GM18526 (cell line): ENCODE measurements around the gene PAPSS1.

ENCODE experiments used
- POLR2A ChIP-seq: IDR thresholded peaks from 3 replicates; pipeline ENCODE4 v1.6.1; 2011; ENCODE audit not compliant: insufficient read length; ENCODE audit errors: extremely low read depth

PAPSS1 gene

GRCh38 chr4:107701565-107701964 is 18.5 kb downstream of the PAPSS1 start:
- TF ChIP-seq POLR2A = no peak

- TF ChIP-seq POLR2A = no peak
Measured at GRCh38 chr4:107699466-107700206, 20.4 kb downstream of the PAPSS1 start.

- no peak for TF ChIP-seq POLR2A
Measured at GRCh38 chr4:107693132-107693531, 26.9 kb downstream of the PAPSS1 start.

- TF ChIP-seq POLR2A = no peak
Measured at GRCh38 chr4:107692202-107692601, 27.8 kb downstream of the PAPSS1 start.

GRCh38 chr4:107691378-107691777 is 28.7 kb downstream of the PAPSS1 start:
- TF ChIP-seq POLR2A = no peak

- no peak for TF ChIP-seq POLR2A
Measured at GRCh38 chr4:107689912-107690587, 30.0 kb downstream of the PAPSS1 start.

GRCh38 chr4:107688421-107688820 is 31.6 kb downstream of the PAPSS1 start:
- no peak for TF ChIP-seq POLR2A

- no peak for TF ChIP-seq POLR2A
Measured at GRCh38 chr4:107685740-107686139, 34.3 kb downstream of the PAPSS1 start.

GRCh38 chr4:107683873-107684272 is 36.2 kb downstream of the PAPSS1 start:
- TF ChIP-seq POLR2A = no peak

- TF ChIP-seq POLR2A = no peak
Measured at GRCh38 chr4:107682306-107682705, 37.7 kb downstream of the PAPSS1 start.

- no peak for TF ChIP-seq POLR2A
Measured at GRCh38 chr4:107669068-107669467, 51.0 kb downstream of the PAPSS1 start.

- TF ChIP-seq POLR2A = no peak
Measured at GRCh38 chr4:107666134-107666533, 53.9 kb downstream of the PAPSS1 start.

- TF ChIP-seq POLR2A = no peak
Measured at GRCh38 chr4:107665001-107665400, 55.0 kb downstream of the PAPSS1 start.

GRCh38 chr4:107658400-107659336 is 61.4 kb downstream of the PAPSS1 start:
- no peak for TF ChIP-seq POLR2A

GRCh38 chr4:107655289-107655688 is 64.7 kb downstream of the PAPSS1 start:
- no peak for TF ChIP-seq POLR2A

GRCh38 chr4:107654694-107655093 is 65.3 kb downstream of the PAPSS1 start:
- TF ChIP-seq POLR2A = no peak
